ENCODE measurements around the gene LPAR3. TPM values are rescaled to one million over a fixed set of nuclear protein-coding genes. Genes with fewer than 3 reads are reported as not detected.

The LPAR3 gene
- total and polyA plus RNA-seq, 2 of the 13 experiments (the other 11 are each of a cell fraction or from before 2014, with no cell fraction given) = not detected

GRCh38 chr1:84890566-84890965, 2.4 kb downstream of the LPAR3 start (continued):
- TF ChIP-seq ZBTB4 (CRISPR knock-in tag; IDR thresholded peaks at IDR 0.05; ENCODE audit: borderline replicate concordance) (no peak), ISL2 (CRISPR knock-in tag; IDR thresholded peaks at IDR 0.05) (no peak), MEIS1 (CRISPR knock-in tag; IDR thresholded peaks at IDR 0.05; ENCODE audit: borderline replicate concordance) (no peak), NFKBIZ (CRISPR knock-in tag; IDR thresholded peaks at IDR 0.05) (no peak), GLMP (CRISPR knock-in tag; IDR thresholded peaks at IDR 0.05; ENCODE audit: borderline replicate concordance) (no peak)

DNA sequence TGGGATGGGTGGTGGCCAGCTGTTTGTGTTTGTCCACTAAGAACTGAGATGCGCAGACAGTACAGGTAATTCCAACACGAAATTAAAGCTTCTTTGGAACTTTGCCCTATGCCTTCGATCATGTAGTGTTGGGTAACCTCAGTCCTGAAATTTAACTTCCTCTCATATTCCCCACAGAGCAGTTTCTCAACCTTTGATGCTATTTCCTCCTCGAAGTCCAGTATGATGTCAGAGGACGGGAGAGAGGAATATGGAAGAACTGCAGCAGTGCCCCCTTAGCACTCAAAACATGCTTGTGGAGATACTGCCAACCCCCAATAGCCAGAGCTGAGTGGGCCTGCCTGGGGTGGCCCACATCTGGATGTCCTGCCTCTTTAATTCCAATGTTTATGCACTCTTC, 3.6 kb downstream of the LPAR3 start:
- DNase-seq (ENCODE audit: low spot score) (no peak), FAIRE-seq (no peak), ATAC-seq (no peak)
- Histone ChIP-seq H3K79me2 (ENCODE audit: insufficient read depth, low read length) (no peaks in the 10 kb centered on the region), H4K20me1 (ENCODE audit: insufficient read depth, low read length) (no peaks in the 10 kb centered on the region), H3K9ac (ENCODE audit: insufficient read depth, low read depth, low read length) (no peak overlapping the region), H3K27ac (ENCODE audit: extremely low read length, insufficient read depth, low read length) (no peak overlapping the region), H3K4me1 (ENCODE audit: insufficient read depth, low read length) (no peaks in the 10 kb centered on the region), H3K4me3 (replicated peaks in 1 of 3; ENCODE audit: insufficient read depth in 1 of 3, low read depth in 2 of 3, low read length in 3 of 3) (no peak overlapping the region), H2AFZ (ENCODE audit: low read length) (no peak overlapping the region), H3K9me3 (ENCODE audit: low read length) (no peaks in the 10 kb centered on the region), H3K36me3 (replicated peaks in 1 of 2; ENCODE audit: control insufficient read depth in 1 of 2, insufficient read depth in 2 of 2, low read length in 2 of 2) (no peaks in the 10 kb centered on the region), H3K27me3 (ENCODE audit: control insufficient read depth in 1 of 2, insufficient read depth in 2 of 2, low read length in 2 of 2) (peaks cover 0 to 15% of the 10 kb centered on the region in 2 experiments; a peak in 2 of 5 replicates), H3K4me2 (ENCODE audit: low read depth, low read length) (no peak overlapping the region)
- ChIA-PET CTCF (ENCODE audit: low intra/inter-chr PET ratio, low total read pairs) (no interaction called here), POLR2A (no interaction called here)
- intact Hi-C loops (cut with micrococcal nuclease; ENCODE audit: unreplicated experiment) (no loop called here), in situ Hi-C loops (cut with HindIII; ENCODE audit: extremely low pct_ligation_motif_present, low pct_unique_long_range_greater_than_20kb) (no loop called here)
- no TSS peak for BruUV-seq (replicated peaks)
- WGBS (ENCODE audit: low lambda C conversion rate) = 26% methylated on average over 5 of the region's 5 CpGs
- no peak for TF ChIP-seq MAFF (IDR thresholded peaks at IDR 0.05; ENCODE audit: low read depth, low read length)
- no peak for TF ChIP-seq ZNF607 (CRISPR knock-in tag; IDR thresholded peaks at IDR 0.05; ENCODE audit: borderline replicate concordance)
- no peak for TF ChIP-seq ZNF484 (CRISPR knock-in tag; IDR thresholded peaks at IDR 0.05; ENCODE audit: borderline replicate concordance, low read depth)
- no peak for TF ChIP-seq RNF2 (conservative IDR thresholded peaks at IDR 0.05; ENCODE audit: low read depth)
- no peak for TF ChIP-seq TFAP4 (IDR thresholded peaks at IDR 0.05; ENCODE audit: borderline replicate concordance, low read depth)
- no peak for TF ChIP-seq ZNF776 (CRISPR knock-in tag; IDR thresholded peaks at IDR 0.05)
- no peak for TF ChIP-seq ZBTB8A (CRISPR knock-in tag; IDR thresholded peaks at IDR 0.05; ENCODE audit: borderline replicate concordance, low read depth)
- TF ChIP-seq ZNF496 (CRISPR knock-in tag; IDR thresholded peaks at IDR 0.05; ENCODE audit: insufficient replicate concordance) = no peak
- TF ChIP-seq ZSCAN25 (CRISPR knock-in tag; IDR thresholded peaks at IDR 0.05) = no peak

Data from HepG2 (cell line).